HG03135 (cell line): Measurements from ENCODE around the gene UBE2C.
"Not testable (repeated sequence)": the region's sequence is repeated elsewhere in the genome, so short reads cannot be mapped to it uniquely, and the experiment has no call there.

Experiments used
- ATAC-seq: cut with Tn5 transposase; IDR thresholded peaks from one replicate; pipeline ENCODE4 v1.9.1; 2021; ENCODE audit warnings: mild to moderate bottlenecking, moderate library complexity; ENCODE audit not compliant: unreplicated experiment

Gene UBE2C

GRCh38 chr20:45829673-45830106, 17.2 kb downstream of the UBE2C start:
- ATAC-seq, result not testable (repeated sequence)

- no peak for ATAC-seq
Measured at GRCh38 chr20:45832619-45833018, 20.2 kb downstream of the UBE2C start.

- ATAC-seq, result no peak
Measured at GRCh38 chr20:45833030-45833882, 20.8 kb downstream of the UBE2C start, which contains the start of gene SNX21. TSS of gene SNX21 (plus strand) at chr20:45833799. CDS start at chr20:45833920, 121 bp downstream.

GRCh38 chr20:45833883-45834796, 21.7 kb downstream of the UBE2C start:
- no peak for ATAC-seq

- no peak for ATAC-seq
Measured at GRCh38 chr20:45834797-45835161, 22.3 kb downstream of the UBE2C start.

- no peak for ATAC-seq
Measured at GRCh38 chr20:45835329-45835765, 22.9 kb downstream of the UBE2C start.

GRCh38 chr20:45835825-45836224, 23.4 kb downstream of the UBE2C start:
- ATAC-seq, result no peak

GRCh38 chr20:45836841-45837240, 24.4 kb downstream of the UBE2C start:
- no peak for ATAC-seq

- no peak for ATAC-seq
Measured at GRCh38 chr20:45840700-45841198, 28.3 kb downstream of the UBE2C start.

- no peak for ATAC-seq
Measured at GRCh38 chr20:45841407-45842129, 29.1 kb downstream of the UBE2C start.

GRCh38 chr20:45842169-45842812, 29.8 kb downstream of the UBE2C start:
- peak; percentile 60 for ATAC-seq

- no peak for ATAC-seq
Measured at GRCh38 chr20:45843506-45843905, 31.1 kb downstream of the UBE2C start.

GRCh38 chr20:45845452-45845851, 33.0 kb downstream of the UBE2C start:
- no peak for ATAC-seq

GRCh38 chr20:45848421-45848820, 36.0 kb downstream of the UBE2C start:
- ATAC-seq, result no peak

GRCh38 chr20:45848969-45849582, 36.6 kb downstream of the UBE2C start:
- no peak for ATAC-seq

- no peak for ATAC-seq
Measured at GRCh38 chr20:45850238-45850637, 37.8 kb downstream of the UBE2C start.

GRCh38 chr20:45850926-45851325, 38.5 kb downstream of the UBE2C start:
- ATAC-seq, result no peak

GRCh38 chr20:45851501-45851900, 39.1 kb downstream of the UBE2C start:
- no peak for ATAC-seq

GRCh38 chr20:45852326-45852725, 39.9 kb downstream of the UBE2C start:
- no peak for ATAC-seq

- no peak for ATAC-seq
Measured at GRCh38 chr20:45853484-45853883, 41.0 kb downstream of the UBE2C start.
